Measurements from ENCODE around the gene ASIC5. TPM values are rescaled to one million over a fixed set of nuclear protein-coding genes. Genes with fewer than 3 reads are reported as not detected.
"Not testable (repeated sequence)": the region's sequence is repeated elsewhere in the genome, so short reads cannot be mapped to it uniquely, and the experiment has no call there.

Gene ASIC5
- total RNA-seq, 1 experiment from 2014 or later: not detected

DNA sequence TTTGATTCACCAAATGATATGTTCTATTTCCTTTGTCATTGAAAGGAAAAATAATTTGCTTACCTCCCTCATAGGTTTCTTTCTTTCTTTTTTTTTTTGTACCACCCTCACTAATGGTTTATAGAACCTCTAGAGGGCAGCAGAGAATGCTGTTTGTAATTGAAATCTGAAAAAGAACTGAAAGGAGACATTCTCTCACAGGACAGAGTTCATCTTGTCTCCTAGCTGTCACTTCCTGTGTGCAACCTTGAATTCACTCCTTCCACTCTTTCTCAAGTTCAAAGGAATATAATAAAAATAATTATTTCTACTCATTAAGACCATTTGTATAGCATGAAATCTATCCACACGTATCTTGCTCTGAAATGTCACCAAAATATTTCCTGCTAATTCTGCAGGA lies 56.2 kb downstream of the ASIC5 start:
- DNase-seq (ENCODE audit: low spot score): peak; percentile 69
- in situ Hi-C loops (cut with HindIII; ENCODE audit: low sequenced_read_pairs): no loop called here

DNA sequence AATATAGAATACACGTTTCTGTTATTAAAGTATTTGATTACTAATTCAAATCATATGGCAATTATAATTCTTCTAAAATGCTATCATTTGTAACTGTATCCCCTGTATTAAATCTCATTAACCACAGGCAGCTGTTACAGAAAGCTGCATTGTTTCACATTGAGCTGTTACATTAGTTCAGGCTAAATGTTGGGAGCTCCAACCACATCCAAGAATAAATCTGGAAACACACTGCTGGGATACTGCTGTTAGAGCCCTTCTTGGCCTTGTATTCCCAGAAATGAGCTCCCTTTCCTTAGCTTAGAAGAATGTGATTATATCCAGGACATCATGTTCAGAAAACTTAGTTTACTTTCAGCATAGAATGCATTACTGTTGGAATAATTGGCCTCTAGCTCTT lies 59.1 kb downstream of the ASIC5 start:
- in situ Hi-C loops (cut with HindIII; ENCODE audit: low sequenced_read_pairs): no loop called here
- DNase-seq (ENCODE audit: low spot score): no peak

DNA sequence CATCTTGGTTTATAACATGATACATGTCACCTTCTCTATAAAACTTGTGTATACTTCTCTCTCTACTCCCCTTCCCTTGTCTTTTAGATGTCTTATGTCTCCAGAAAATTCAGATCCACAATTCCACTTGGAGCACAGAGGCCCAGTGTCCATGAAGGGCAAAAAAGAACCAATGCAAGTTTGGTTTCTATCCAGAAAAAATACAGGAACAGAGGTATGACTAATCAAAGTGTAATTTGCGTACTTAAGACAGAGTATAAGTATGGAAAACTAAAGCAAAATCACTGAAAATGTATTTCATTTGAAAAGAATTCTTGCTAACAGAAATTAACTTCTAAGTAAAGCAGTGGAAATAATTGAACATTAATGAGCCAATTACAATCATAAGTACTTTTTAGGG lies 61.1 kb downstream of the ASIC5 start:
- in situ Hi-C loops (cut with HindIII; ENCODE audit: low sequenced_read_pairs): no loop called here
- DNase-seq (ENCODE audit: low spot score): no peak

DNA sequence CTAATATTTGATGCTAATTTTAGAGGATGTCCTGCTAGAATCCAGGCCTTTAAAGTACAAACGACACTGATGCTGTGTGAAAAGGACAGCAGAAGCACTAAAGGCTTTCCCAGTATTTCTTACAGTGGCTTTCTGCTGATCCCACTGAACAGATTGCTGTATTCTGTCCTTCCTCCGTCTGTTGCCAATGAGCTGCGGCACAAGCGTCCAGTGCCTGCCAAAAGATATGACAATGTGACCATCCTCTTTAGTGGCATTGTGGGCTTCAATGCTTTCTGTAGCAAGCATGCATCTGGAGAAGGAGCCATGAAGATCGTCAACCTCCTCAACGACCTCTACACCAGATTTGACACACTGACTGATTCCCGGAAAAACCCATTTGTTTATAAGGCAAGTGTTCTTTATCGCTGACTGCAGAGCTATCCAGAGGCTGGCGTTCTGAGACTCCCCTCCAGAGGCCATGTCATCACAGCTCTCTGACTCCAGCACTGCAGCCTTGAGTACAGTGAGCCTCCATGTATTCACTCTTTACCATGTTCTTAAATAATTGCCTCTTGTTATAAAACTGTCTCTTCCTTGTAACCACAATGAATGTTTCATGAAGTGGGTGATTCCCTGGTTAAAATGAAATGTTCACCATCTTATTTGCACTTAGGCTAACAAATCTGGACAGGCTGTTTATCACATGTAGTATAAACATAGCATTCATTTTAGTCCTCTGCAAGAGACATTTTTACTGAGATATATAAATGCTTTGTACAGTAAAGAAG lies 63.7 kb downstream of the ASIC5 start:
- DNase-seq (ENCODE audit: low spot score): no peak
- in situ Hi-C loops (cut with HindIII; ENCODE audit: low sequenced_read_pairs): no loop called here

DNA sequence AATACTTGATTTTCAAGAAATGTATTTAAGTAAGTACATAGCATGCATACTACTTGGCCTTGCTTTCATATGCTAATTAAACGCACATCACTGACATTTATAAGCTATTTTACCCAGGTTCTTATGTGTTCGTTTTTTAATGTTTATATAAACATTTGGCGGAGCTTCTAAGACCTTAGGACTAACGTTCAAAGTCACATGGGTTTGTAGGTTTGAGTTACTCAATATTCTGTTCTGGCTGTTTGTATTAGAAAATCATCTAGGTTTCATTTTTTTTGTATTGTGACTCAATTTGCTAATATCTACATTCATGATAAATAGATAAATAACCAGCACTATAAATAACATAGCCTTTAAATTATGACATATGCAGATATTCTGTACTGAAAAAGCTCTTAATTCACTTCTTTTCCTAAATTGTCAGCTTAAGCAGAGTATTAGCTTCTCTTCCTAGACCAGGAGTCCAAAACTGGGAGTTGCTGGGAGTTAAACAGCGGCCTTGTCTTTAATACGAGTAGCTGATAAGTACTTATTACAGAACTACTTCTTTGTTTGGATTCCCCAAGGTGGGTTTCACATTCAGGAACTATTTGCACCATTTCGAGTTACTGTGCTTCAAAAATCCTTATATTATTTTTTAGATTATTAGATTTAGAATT lies 65.3 kb downstream of the ASIC5 start:
- in situ Hi-C loops (cut with HindIII; ENCODE audit: low sequenced_read_pairs): no loop called here
- DNase-seq (ENCODE audit: low spot score): no peak

DNA sequence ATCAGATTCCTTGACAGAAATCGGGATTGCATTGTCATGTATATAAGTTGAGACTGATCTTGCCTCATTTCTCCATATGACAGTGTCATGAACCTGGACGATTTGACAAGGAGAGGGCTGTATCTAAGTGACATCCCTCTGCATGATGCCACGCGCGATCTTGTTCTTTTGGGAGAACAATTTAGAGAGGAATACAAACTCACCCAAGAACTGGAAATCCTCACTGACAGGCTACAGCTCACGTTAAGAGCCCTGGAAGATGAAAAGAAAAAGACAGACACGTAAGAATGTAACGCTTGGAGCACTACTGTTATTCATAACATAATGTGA lies 66.3 kb downstream of the ASIC5 start:
- no peak for DNase-seq (ENCODE audit: low spot score)
- in situ Hi-C loops (cut with HindIII; ENCODE audit: low sequenced_read_pairs): no loop called here

DNA sequence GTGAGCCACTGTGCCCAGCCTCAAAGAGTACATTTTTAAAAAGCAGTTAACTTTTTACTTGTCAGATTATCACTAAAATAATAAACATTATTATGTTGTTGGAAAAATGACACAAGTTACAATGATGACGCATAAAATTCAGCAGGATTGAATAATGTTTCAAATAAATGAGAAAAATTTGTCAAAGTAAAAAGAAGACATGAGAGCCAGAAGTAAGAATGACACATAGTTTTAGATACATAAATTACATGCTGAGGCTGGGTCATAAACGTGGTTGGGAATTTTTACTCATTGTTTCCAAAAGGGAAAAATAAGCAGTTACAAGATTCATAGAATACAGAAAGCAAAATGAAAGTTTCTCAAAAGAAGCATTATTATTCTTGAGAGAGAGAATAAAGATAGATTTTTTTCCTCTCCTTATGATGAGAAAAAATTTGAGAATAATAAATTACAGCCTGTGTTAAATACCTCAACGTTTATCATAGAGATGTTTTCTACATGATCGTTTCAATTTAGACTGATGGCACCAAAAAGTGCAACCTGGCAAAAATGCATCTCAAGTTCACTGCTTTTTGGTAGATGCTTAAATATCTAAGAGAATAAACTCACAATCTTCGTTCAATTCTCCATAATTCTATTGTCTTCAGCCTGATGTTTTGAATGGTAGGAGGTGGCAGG lies 66.8 kb downstream of the ASIC5 start:
- in situ Hi-C loops (cut with HindIII; ENCODE audit: low sequenced_read_pairs): no loop called here
- DNase-seq (ENCODE audit: low spot score): no peak

DNA sequence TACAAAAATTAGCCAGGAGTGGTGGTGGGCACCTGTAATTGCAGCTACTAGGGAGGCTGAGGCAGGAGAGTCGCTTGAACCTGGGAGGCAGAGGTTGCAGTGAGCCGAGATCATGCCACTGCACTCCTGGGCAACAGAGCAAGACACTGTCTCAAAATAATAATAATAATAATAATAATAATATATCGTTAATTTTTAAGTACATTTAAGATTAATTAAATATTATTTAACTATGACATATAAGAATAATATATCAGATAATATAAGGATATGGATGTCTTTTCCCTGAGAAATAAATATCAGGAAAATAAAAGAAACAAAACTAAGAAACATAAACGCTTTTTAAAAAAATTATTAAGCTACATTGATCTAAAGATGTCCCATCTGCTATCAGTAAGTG lies 68.5 kb downstream of the ASIC5 start:
- DNase-seq (ENCODE audit: low spot score); in situ Hi-C loops (cut with HindIII; ENCODE audit: low sequenced_read_pairs): not testable (repeated sequence)

DNA sequence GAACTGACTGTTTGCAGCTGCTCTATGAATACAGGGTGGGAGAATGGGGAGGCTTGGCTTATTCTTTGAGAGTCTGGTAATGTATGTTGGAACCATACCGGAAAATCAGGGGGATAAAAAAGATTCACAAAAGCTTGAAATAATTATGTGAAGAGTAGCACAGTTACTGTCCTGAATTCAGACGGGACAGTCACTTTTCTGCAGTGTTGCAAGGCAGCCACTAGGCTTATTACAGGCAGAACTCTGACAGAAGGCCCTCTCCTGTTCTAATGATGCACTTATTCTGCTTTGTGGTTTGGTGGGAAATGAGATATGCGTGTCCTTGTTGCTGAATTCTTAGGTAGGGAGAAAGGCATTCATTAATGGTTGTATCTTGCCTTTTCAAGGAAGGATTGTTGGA lies 70.1 kb downstream of the ASIC5 start:
- DNase-seq (ENCODE audit: low spot score): no peak
- in situ Hi-C loops (cut with HindIII; ENCODE audit: low sequenced_read_pairs): no loop called here

DNA sequence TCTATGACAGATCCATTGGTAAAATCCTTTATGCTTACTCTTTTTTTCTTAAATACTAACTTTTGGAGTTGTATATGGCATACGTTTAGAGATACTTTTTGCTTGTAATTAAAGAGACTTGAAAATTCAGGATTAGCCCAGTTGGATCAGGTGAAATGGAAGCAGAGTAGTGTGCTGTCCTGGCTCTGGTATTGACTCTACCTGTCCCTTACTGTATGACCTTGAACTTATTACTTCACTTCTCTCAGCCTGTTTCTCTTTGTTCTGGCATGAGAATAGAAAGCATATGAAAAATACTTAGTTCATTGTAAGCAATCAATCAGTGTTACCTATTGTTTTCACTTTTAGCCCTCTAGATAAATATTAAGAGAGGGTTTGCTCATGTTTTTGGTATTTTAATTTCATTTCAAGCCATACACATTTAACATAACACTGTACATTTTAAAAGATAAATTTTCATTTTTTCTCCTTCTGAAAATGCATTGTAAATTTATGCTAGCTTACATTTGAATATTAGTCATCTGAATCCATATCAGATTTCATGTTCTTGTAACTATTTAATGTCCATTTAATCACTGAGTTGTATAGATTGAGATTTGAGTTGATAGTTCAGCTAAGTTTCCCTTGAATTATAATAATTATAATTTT lies 71.4 kb downstream of the ASIC5 start:
- in situ Hi-C loops (cut with HindIII; ENCODE audit: low sequenced_read_pairs): no loop called here
- no peak for DNase-seq (ENCODE audit: low spot score)

DNA sequence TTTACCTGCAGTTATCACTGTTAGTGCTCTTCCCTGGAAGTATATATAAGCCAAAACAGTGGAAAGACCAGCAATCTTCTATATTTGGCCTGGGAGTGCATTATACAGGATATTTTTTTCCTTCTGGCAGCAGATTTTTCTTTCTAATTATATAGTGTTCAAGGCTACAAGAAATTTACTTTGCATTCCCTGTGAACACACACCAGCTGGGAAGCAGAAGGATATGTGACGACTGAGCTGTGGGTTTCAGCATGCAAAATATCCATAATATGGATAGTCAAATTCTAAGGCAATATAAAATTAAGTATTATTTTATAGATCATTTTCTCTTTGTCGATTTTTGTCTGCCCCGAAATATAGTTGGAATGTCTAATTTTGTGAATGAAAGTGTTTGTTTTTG lies 76.1 kb downstream of the ASIC5 start:
- in situ Hi-C loops (cut with HindIII; ENCODE audit: low sequenced_read_pairs): no loop called here
- DNase-seq (ENCODE audit: low spot score): no peak

DNA sequence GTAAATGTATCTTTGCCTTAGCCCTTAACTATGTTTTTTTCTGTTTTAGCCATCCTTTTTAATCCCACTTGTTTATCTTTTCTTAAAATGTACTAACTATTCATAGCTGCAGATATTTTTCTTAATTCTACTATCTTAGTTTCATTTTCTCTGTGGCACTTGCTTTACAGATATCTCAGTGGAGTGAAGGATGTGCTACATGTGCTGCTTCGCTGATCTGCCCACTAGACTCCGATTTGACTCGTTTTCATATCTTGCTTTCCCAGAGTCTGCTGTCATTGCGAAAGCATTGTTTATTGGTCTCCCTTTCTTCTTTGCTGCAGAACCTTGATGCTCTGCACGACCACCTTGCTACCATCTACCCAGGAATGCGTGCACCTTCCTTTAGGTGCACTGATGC lies 76.7 kb downstream of the ASIC5 start:
- in situ Hi-C loops (cut with HindIII; ENCODE audit: low sequenced_read_pairs): no loop called here
- no peak for DNase-seq (ENCODE audit: low spot score)

DNA sequence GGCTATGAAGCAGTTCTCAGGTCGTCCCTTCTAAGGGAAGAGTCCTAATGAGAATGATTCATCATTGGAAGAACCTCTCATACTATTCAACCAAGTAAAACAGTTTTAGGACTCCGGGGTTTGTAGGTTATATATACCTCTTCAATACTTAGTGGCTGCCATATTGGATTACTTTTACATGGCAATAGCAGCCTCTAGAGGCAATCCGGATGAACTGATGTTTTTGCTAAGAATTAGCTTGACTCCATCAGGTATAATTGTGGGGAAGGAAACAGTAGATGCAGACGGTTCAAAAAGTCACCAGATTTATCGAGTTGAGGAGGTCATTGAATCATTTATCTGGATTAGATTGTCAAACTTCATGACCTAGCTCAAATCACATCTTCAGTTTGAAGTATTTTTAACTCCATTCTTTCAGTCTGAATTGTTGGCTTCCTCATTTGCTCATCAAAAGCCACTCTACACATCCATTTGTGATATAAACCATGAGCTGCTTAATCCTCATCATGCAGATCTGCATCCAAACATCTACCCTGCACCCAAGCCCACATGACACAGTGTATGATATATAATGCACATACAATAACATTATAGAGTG lies 78.9 kb downstream of the ASIC5 start:
- in situ Hi-C loops (cut with HindIII; ENCODE audit: low sequenced_read_pairs): no loop called here
- peak; percentile 43 for DNase-seq (ENCODE audit: low spot score)

DNA sequence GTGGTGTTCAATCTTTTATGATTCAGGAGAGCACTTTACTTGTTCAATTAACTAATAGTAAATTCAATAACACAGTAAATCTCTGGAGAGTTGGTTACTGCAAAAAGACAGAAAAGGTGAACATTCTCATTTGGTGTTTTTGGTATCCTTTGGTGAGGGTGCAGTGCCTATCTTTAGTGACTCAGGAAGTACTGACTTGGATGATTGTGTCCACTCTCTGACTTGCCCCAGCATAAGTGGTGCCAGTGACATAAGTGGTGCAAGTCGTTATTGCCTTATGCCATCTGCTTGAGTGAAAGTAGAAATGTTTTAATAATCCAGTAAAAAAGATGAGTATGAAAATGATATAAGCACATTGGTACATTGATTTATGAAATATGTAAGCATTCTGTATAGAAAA lies 80.2 kb downstream of the ASIC5 start:
- DNase-seq (ENCODE audit: low spot score): no peak
- in situ Hi-C loops (cut with HindIII; ENCODE audit: low sequenced_read_pairs): no loop called here

DNA sequence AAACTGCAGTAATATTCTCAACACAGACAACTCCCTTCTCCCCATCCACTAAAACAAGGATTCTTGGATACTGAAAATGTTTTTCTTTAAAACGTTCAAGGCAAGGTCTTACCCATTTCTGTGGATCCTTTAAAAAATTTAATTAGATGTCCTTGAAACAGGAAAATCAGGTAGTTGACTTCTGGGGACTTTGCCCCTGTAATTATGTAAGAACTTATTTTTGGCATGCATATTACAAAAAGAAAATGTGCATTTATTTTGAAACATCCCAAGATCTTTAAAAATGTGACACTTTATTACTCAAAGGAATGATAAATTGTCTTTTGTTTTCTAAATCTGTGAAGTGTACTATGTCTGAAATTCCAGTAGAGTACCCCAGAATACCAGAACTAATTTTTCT lies 81.4 kb downstream of the ASIC5 start:
- DNase-seq (ENCODE audit: low spot score): no peak
- in situ Hi-C loops (cut with HindIII; ENCODE audit: low sequenced_read_pairs): no loop called here

DNA sequence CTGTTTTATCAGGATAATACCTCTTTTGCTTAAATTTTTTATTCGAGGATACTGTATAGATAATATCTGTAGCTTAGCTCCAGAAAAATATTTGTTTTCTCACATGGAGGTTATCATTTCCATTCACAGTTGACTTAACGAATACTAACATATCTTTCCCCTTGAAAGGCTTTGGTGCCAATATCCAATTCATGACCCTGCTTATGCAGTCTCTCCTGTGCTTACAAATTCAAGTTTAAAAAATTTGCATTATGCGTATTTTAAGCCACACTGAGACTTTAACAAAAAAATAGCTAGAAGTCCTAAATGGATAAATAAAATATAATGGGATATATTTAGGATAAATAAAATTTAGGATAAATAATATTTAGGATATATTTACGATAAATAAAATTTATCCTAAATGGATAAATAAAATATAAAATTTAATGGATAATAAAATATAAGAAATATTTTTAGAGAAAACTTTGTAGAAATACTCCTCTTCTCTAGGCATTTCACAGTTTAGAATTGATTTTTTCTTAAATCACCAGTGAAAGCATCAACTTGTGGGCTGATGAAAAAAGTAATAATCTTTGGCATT lies 84.7 kb downstream of the ASIC5 start:
- in situ Hi-C loops (cut with HindIII; ENCODE audit: low sequenced_read_pairs): no loop called here
- no peak for DNase-seq (ENCODE audit: low spot score)

DNA sequence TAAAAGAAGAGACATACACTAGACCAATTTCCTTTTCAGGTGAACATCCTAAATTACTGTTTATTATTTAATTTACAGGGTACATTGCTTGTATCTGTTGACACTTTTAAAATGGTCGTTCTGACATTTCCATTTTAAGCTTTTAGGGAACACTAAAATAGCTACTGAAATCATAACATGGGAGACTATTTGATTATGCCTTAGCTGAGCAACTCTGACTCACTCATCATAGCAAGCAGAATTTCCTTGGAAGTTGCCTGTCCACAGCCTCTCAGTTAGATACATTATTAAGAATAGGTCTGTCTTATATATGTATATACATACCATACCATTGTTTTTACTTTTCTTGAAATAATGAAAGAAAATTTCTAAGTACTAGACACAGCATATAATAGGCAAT lies 85.3 kb downstream of the ASIC5 start:
- DNase-seq (ENCODE audit: low spot score): no peak
- in situ Hi-C loops (cut with HindIII; ENCODE audit: low sequenced_read_pairs): no loop called here
